H9 (cell line): ENCODE measurements around the gene FXYD6. TPM values are rescaled to one million over a fixed set of nuclear protein-coding genes. Genes with fewer than 3 reads are reported as not detected.

Experiments used
- DNase-seq: peaks from one replicate; pipeline ENCODE4 v3.0.0-alpha.2; 2017
- H2AFZ ChIP-seq: one replicate; pipeline ENCODE4 v1.6.1; 2013; ENCODE audit warnings: mild to moderate bottlenecking, low read length, control low read depth, moderate library complexity
- H2AK5ac ChIP-seq: 2 replicates; pipeline ENCODE4 v1.6.1; 2013; ENCODE audit warnings: low read length, control low read depth, mixed read lengths; ENCODE audit not compliant: insufficient read length
- H2BK120ac ChIP-seq: one replicate; pipeline ENCODE4 v1.6.1; 2013; ENCODE audit warnings: low read depth, mild to moderate bottlenecking, low read length, control low read depth, inconsistent platforms; ENCODE audit not compliant: poor library complexity, severe bottlenecking
- H2BK12ac ChIP-seq: 2 replicates; pipeline ENCODE4 v1.6.1; 2013; ENCODE audit warnings: low read length, control low read depth, mixed read lengths, low read depth; ENCODE audit not compliant: insufficient read length
- H2BK15ac ChIP-seq: 2 replicates; pipeline ENCODE4 v1.6.1; 2013; ENCODE audit warnings: low read depth, low read length, control low read depth
- H2BK20ac ChIP-seq: one replicate; pipeline ENCODE4 v1.6.1; 2013; ENCODE audit warnings: low read depth, mild to moderate bottlenecking, low read length, control low read depth, inconsistent platforms; ENCODE audit not compliant: poor library complexity, severe bottlenecking
- H2BK5ac ChIP-seq: 2 replicates; pipeline ENCODE4 v1.6.1; 2013; ENCODE audit warnings: low read length, control low read depth, mixed read lengths; ENCODE audit not compliant: insufficient read length
- H3K14ac ChIP-seq: 2 replicates; pipeline ENCODE4 v1.6.1; 2013; ENCODE audit warnings: low read length, control low read depth; ENCODE audit not compliant: insufficient read depth
- H3K18ac ChIP-seq: 2 replicates; pipeline ENCODE4 v1.6.1; 2013; ENCODE audit warnings: low read depth, mild to moderate bottlenecking, mixed read lengths, low read length, control low read depth; ENCODE audit not compliant: insufficient read length
- H3K23ac ChIP-seq: 2 replicates; pipeline ENCODE4 v1.6.1; 2013; ENCODE audit warnings: low read length, control low read depth, mixed read lengths, low read depth; ENCODE audit not compliant: insufficient read length
- H3K23me2 ChIP-seq: 2 replicates; pipeline ENCODE4 v1.6.1; 2013; ENCODE audit warnings: low read depth, mild to moderate bottlenecking, mixed read lengths, low read length, control low read depth; ENCODE audit not compliant: insufficient read length, poor library complexity, severe bottlenecking
- H3K27ac ChIP-seq: 2 replicates; pipeline ENCODE4 v1.5.1; 2013; ENCODE audit warnings: low read length, control low read depth, mixed read lengths, low read depth; ENCODE audit not compliant: insufficient read length
- H3K27me3 ChIP-seq: 2 replicates; pipeline ENCODE4 v1.6.1; 2013; ENCODE audit warnings: low read length, control low read depth, inconsistent platforms; ENCODE audit not compliant: insufficient read depth
- H3K4ac ChIP-seq: 2 replicates; pipeline ENCODE4 v1.6.1; 2013; ENCODE audit warnings: low read depth, mild to moderate bottlenecking, control low read depth, inconsistent platforms, low read length, moderate library complexity
- H3K4me1 ChIP-seq: 2 replicates; pipeline ENCODE4 v1.6.1; 2013; ENCODE audit warnings: low read length, control low read depth, inconsistent platforms; ENCODE audit not compliant: insufficient read depth
- H3K4me2 ChIP-seq: 2 replicates; pipeline ENCODE4 v1.6.1; 2013; ENCODE audit warnings: low read length, control low read depth, mixed read lengths; ENCODE audit not compliant: insufficient read length, insufficient read depth
- H3K56ac ChIP-seq: 2 replicates; pipeline ENCODE4 v1.6.1; 2013; ENCODE audit warnings: low read depth, mild to moderate bottlenecking, mixed read lengths, low read length, control low read depth; ENCODE audit not compliant: insufficient read length
- H3K79me1 ChIP-seq: 2 replicates; pipeline ENCODE4 v1.6.1; 2013; ENCODE audit warnings: low read depth, mild to moderate bottlenecking, moderate library complexity, low read length, control low read depth, inconsistent platforms; ENCODE audit not compliant: insufficient read depth, poor library complexity, severe bottlenecking
- H3K79me2 ChIP-seq: 2 replicates; pipeline ENCODE4 v1.6.1; 2013; ENCODE audit warnings: low read length, control low read depth, inconsistent platforms; ENCODE audit not compliant: insufficient read depth
- H3K9ac ChIP-seq: 2 replicates; pipeline ENCODE4 v1.6.1; 2013; ENCODE audit warnings: low read length, control low read depth, mixed read lengths; ENCODE audit not compliant: insufficient read length; ENCODE audit errors: extremely low read depth
- H3K9me3 ChIP-seq: one replicate; pipeline ENCODE4 v1.6.1; 2013; ENCODE audit warnings: low read depth, low read length, inconsistent platforms; ENCODE audit not compliant: control insufficient read depth
- H3T11ph ChIP-seq: one replicate; pipeline ENCODE4 v1.6.1; 2013; ENCODE audit warnings: mild to moderate bottlenecking, low read length, control low read depth, inconsistent platforms
- H4K20me1 ChIP-seq: one replicate; pipeline ENCODE4 v1.6.1; 2013; ENCODE audit not compliant: control insufficient read depth, insufficient read length, insufficient read depth
- H4K5ac ChIP-seq: 2 replicates; pipeline ENCODE4 v1.6.1; 2013; ENCODE audit warnings: low read depth, mild to moderate bottlenecking, mixed read lengths, low read length, control low read depth; ENCODE audit not compliant: insufficient read length
- H4K8ac ChIP-seq: replicated peaks from 2 replicates; pipeline ENCODE4 v1.6.1; 2013; ENCODE audit warnings: low read length, control low read depth, mixed read lengths, low read depth; ENCODE audit not compliant: insufficient read length
- H4K91ac ChIP-seq: 2 replicates; pipeline ENCODE4 v1.6.1; 2013; ENCODE audit warnings: low read depth, mild to moderate bottlenecking, moderate library complexity, mixed read lengths, low read length, control low read depth; ENCODE audit not compliant: insufficient read length
- H3K27ac Mint-ChIP-seq, 3 experiments: 2 replicates in 2 of 3; 3 replicates in 1 of 3; pipeline ENCODE4 v1.8.0; 2020 to 2021; ENCODE audit warnings: mixed read lengths in 3 of 3, mild to moderate bottlenecking in 1 of 3, moderate library complexity in 1 of 3
- H3K27me3 Mint-ChIP-seq: 2 replicates; pipeline ENCODE4 v1.8.0; 2021; ENCODE audit warnings: low read depth, mild to moderate bottlenecking, moderate library complexity, mixed read lengths
- H3K36me3 Mint-ChIP-seq, 3 experiments: 2 replicates in 2 of 3; 3 replicates in 1 of 3; pipeline ENCODE4 v1.8.0; 2020 to 2021; ENCODE audit warnings: low read depth in 3 of 3, mixed read lengths in 3 of 3; ENCODE audit not compliant: insufficient read depth in 1 of 3
- H3K4me1 Mint-ChIP-seq, 2 experiments: 2 replicates each; pipeline ENCODE4 v1.8.0; 2020; ENCODE audit warnings: mixed read lengths in 2 of 2
- H3K4me3 Mint-ChIP-seq, 2 experiments: 2 replicates in 1 of 2; 3 replicates in 1 of 2; pipeline ENCODE4 v1.8.0; 2020 to 2021; ENCODE audit warnings: mild to moderate bottlenecking in 2 of 2, mixed read lengths in 2 of 2, moderate library complexity in 1 of 2
- H3K9me3 Mint-ChIP-seq, 2 experiments: 2 replicates in 1 of 2; 3 replicates in 1 of 2; pipeline ENCODE4 v1.8.0; 2020; ENCODE audit warnings: mild to moderate bottlenecking in 2 of 2, mixed read lengths in 2 of 2, moderate library complexity in 1 of 2
- whole genome bisulfite sequencing: extraction: QIAGEN DNeasy Blood & Tissue Kit; methylation state at CpG from one replicate; pipeline ENCODE4 v1.1.7; 2013; ENCODE audit warnings: missing lambda C conversion rate, low lambda C conversion rate, mixed read lengths; ENCODE audit not compliant: insufficient read length; ENCODE audit errors: extremely low coverage; 5-methylcytosine and 5-hydroxymethylcytosine counted together
- total RNA-seq: library from RNA; stranded (reverse); gene quantifications from 2 replicates; pipeline ENCODE4 v1.2.1, GENCODE V29; 2021
- TF ChIP-seq, protein P1 (sequence below): fragments of 200-600 bp; sonication (generic); conservative IDR thresholded peaks from 3 replicates; pipeline ENCODE4 v1.8.0; 2021; ENCODE audit warnings: antibody characterized with exemption, mild to moderate bottlenecking

The FXYD6 gene
- total RNA-seq, 1 experiment from 2014 or later, result 18.3 TPM

DNA sequence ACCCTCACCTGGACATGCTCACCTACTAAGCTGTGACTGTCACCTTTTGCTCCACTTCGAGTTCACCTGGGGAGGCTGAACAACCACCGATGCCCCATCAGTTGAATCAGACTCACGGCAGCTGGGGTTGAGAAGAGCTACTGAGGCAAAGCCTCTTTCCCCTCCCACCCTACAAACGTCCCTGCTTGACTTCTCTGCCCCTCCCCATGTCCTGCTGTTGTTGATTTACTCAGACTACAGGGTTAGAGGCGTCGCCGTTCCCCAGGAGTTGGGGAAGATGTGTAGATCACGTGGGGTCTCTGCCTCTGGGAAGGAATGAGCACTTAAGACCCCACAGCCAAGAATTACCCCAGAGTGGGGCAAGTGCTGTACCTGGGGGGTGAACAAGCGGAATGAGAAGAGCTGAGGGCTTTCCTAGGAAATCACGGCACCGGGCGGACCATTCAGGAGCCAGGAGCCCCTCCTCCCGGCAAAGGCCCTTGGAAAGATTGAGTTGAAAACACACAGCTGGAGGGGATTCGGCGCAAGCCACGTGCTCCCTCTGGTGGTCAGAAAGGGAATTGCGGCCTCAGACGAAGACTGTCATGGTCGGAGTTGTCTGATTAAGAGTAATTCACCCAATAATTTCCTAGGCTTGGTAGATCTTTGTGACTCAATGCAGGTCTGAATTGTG, 59.0 kb downstream of the FXYD6 start:
- Histone ChIP-seq H3K9ac (no peak overlapping the region), H3K79me1 (no peaks in the 10 kb centered on the region), H3K27me3 (no peaks in the 10 kb centered on the region), H2BK120ac (no peak overlapping the region), H2AFZ (peak overlapping the region; percentile 60), H3K4me1 (no peaks in the 10 kb centered on the region; the same call in 1 of the 2 replicates), H3K9me3 (no peaks in the 10 kb centered on the region), H3K23me2 (peaks cover 3% of the 10 kb centered on the region), H2BK20ac (no peak overlapping the region), H4K5ac (no peak overlapping the region), H3K4me2 (peak overlapping the region; percentile 29), H3T11ph (no peak overlapping the region), H3K14ac (no peak overlapping the region), H4K20me1 (no peaks in the 10 kb centered on the region), H3K4ac (no peak overlapping the region), H3K27ac (no peak overlapping the region), H2BK12ac (no peak overlapping the region), H2BK15ac (no peak overlapping the region), H3K18ac (no peak overlapping the region), H2BK5ac (no peak overlapping the region), H4K8ac (no peak overlapping the region), H3K56ac (no peak overlapping the region), H4K91ac (no peak overlapping the region), H3K79me2 (no peaks in the 10 kb centered on the region), H2AK5ac (no peak overlapping the region), H3K23ac (no peak overlapping the region)
- peaks cover 4% of the 10 kb centered on the region; the same call in 1 of the 2 replicates for H3K27me3 Mint-ChIP-seq
- peak; percentile 90 for DNase-seq
- no peaks in the 10 kb centered on the region; a peak in 1 of 5 replicates for H3K9me3 Mint-ChIP-seq
- no CpG with 5 or more reads among the region's 19 CpGs for WGBS
- H3K27ac Mint-ChIP-seq, result peak overlapping the region in 2 of 3 experiments; percentile 68 to 91; a peak in 4 of 7 replicates
- TF ChIP-seq, protein P1, sequence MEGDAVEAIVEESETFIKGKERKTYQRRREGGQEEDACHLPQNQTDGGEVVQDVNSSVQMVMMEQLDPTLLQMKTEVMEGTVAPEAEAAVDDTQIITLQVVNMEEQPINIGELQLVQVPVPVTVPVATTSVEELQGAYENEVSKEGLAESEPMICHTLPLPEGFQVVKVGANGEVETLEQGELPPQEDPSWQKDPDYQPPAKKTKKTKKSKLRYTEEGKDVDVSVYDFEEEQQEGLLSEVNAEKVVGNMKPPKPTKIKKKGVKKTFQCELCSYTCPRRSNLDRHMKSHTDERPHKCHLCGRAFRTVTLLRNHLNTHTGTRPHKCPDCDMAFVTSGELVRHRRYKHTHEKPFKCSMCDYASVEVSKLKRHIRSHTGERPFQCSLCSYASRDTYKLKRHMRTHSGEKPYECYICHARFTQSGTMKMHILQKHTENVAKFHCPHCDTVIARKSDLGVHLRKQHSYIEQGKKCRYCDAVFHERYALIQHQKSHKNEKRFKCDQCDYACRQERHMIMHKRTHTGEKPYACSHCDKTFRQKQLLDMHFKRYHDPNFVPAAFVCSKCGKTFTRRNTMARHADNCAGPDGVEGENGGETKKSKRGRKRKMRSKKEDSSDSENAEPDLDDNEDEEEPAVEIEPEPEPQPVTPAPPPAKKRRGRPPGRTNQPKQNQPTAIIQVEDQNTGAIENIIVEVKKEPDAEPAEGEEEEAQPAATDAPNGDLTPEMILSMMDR, result peak; percentile 98
- H3K36me3 Mint-ChIP-seq, result no peaks in the 10 kb centered on the region
- peak overlapping the region; percentile 56 to 64; a peak in 4 of 5 replicates for H3K4me3 Mint-ChIP-seq
- H3K4me1 Mint-ChIP-seq, result peaks cover 65 to 73% of the 10 kb centered on the region in 2 experiments
